Transverse colon (tissue), 4 donors: ENCODE measurements around the gene COMMD2.
A peak's percentile ranks its signal among the peaks of the same experiment; 100 is the strongest.

Experiments
- CTCF ChIP-seq, 5 experiments: fragments of 200-600 bp in 3 of 5; fragments of 450-650 bp in 2 of 5; sonication (generic) in 3 of 5; IDR thresholded peaks; 1 replicate in 2 of 5; 2 replicates in 3 of 5; pipeline ENCODE4 v1.5.1; 2016 to 2017; ENCODE audit warnings: antibody characterized with exemption in 5 of 5, inconsistent platforms in 3 of 5, mild to moderate bottlenecking in 2 of 5, moderate library complexity in 1 of 5
- EP300 ChIP-seq: sonication (generic); formaldehyde crosslinking; IDR thresholded peaks from one replicate; pipeline ENCODE4 v1.6.1; 2017; ENCODE audit warnings: antibody characterized with exemption, low read depth
- POLR2A ChIP-seq: fragments of 450-650 bp; IDR thresholded peaks from one replicate; pipeline ENCODE4 v1.6.1; 2016; ENCODE audit warnings: antibody characterized with exemption, mild to moderate bottlenecking, moderate library complexity
- POLR2AphosphoS5 ChIP-seq, 3 donors: sonication (generic); formaldehyde crosslinking; IDR thresholded peaks; one replicate each; pipeline ENCODE4 v1.6.1; 2016; ENCODE audit warnings: antibody characterized with exemption in 3 of 3

- peak in 1 of 5 experiments; percentile 4 for TF ChIP-seq CTCF (IDR thresholded peaks at IDR 0.05)
- no peak for TF ChIP-seq POLR2AphosphoS5 (IDR thresholded peaks at IDR 0.05)
- no peak for TF ChIP-seq POLR2A
- no peak for TF ChIP-seq EP300
These were observed 473 bp upstream of the COMMD2 start for GRCh38 chr3:149752788-149753136.
